ENCODE data around the gene KANSL3.

DNA sequence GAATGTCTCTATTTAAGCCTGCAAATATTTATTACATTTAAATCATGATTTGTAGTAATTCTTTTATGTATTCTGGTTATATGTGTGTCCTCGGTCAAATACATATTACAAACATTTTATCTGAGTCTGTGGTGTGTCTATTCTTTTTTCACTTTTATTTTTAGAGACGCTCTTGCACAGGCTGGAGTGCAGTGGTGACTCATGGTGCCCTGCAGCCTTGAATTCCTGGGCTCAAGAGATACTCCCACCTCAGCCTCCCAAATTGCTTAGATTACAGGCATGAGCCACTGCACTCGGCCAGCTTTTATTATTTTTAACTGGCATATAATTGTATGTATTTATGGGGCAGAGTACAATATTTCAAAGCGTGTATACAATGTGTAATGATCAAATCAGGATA, 54.1 kb downstream of the KANSL3 start:
- TF ChIP-seq, protein P1, sequence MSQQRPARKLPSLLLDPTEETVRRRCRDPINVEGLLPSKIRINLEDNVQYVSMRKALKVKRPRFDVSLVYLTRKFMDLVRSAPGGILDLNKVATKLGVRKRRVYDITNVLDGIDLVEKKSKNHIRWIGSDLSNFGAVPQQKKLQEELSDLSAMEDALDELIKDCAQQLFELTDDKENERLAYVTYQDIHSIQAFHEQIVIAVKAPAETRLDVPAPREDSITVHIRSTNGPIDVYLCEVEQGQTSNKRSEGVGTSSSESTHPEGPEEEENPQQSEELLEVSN (IDR thresholded peaks at IDR 0.05; ENCODE audit: borderline replicate concordance in 1 of 2, extremely low read depth in 1 of 2, insufficient read depth in 1 of 2, insufficient read length in 1 of 2, low read depth in 1 of 2, low read length in 1 of 2, poor library complexity in 1 of 2, severe bottlenecking in 1 of 2), result no peak
- TF ChIP-seq RFX5 (IDR thresholded peaks at IDR 0.05; ENCODE audit: low read depth, low read length) (no peak), NFATC3 (IDR thresholded peaks at IDR 0.05) (no peak)
- TF ChIP-seq, protein P2, sequence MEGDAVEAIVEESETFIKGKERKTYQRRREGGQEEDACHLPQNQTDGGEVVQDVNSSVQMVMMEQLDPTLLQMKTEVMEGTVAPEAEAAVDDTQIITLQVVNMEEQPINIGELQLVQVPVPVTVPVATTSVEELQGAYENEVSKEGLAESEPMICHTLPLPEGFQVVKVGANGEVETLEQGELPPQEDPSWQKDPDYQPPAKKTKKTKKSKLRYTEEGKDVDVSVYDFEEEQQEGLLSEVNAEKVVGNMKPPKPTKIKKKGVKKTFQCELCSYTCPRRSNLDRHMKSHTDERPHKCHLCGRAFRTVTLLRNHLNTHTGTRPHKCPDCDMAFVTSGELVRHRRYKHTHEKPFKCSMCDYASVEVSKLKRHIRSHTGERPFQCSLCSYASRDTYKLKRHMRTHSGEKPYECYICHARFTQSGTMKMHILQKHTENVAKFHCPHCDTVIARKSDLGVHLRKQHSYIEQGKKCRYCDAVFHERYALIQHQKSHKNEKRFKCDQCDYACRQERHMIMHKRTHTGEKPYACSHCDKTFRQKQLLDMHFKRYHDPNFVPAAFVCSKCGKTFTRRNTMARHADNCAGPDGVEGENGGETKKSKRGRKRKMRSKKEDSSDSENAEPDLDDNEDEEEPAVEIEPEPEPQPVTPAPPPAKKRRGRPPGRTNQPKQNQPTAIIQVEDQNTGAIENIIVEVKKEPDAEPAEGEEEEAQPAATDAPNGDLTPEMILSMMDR (IDR thresholded peaks at IDR 0.05 in 2 of 3, conservative IDR thresholded peaks at IDR 0.05 in 1 of 3; ENCODE audit: insufficient read depth in 2 of 3, low read depth in 1 of 3, low read length in 3 of 3), result no peak

All from K562 (cell line).